KMS-11 (cell line): ENCODE results near the gene MADD.

Source experiments
- H2AFZ ChIP-seq: fragments of 200-600 bp; sonication (generic); 2 replicates; pipeline ENCODE4 v1.6.1; 2016; ENCODE audit warnings: antibody characterized with exemption, mixed run types, low read depth
- H3K27ac ChIP-seq: fragments of 200-600 bp; sonication (generic); 2 replicates; pipeline ENCODE4 v1.6.1; 2016; ENCODE audit warnings: mild to moderate bottlenecking, mixed run types
- H3K27me3 ChIP-seq: fragments of 200-600 bp; sonication (generic); 2 replicates; pipeline ENCODE4 v1.6.1; 2017; ENCODE audit warnings: mild to moderate bottlenecking, low read depth, mixed run types, moderate library complexity; ENCODE audit not compliant: insufficient read depth
- H3K36me3 ChIP-seq: fragments of 200-600 bp; sonication (generic); 2 replicates; pipeline ENCODE4 v1.6.1; 2017; ENCODE audit warnings: mild to moderate bottlenecking, mixed run types; ENCODE audit not compliant: insufficient read depth
- H3K4me1 ChIP-seq: fragments of 200-600 bp; sonication (generic); 2 replicates; pipeline ENCODE4 v1.6.1; 2016; ENCODE audit warnings: mild to moderate bottlenecking, low read depth, mixed run types; ENCODE audit not compliant: poor library complexity, severe bottlenecking
- H3K4me2 ChIP-seq: fragments of 200-600 bp; sonication (generic); 2 replicates; pipeline ENCODE4 v1.7.0; 2016; ENCODE audit warnings: mild to moderate bottlenecking, mixed run types
- H3K4me3 ChIP-seq: fragments of 200-600 bp; sonication (generic); IDR thresholded peaks from 2 replicates; pipeline ENCODE4 v1.6.1; 2017; ENCODE audit warnings: low read depth, low read length, mixed read lengths; ENCODE audit not compliant: insufficient read depth
- H3K79me2 ChIP-seq: fragments of 200-600 bp; sonication (generic); 2 replicates; pipeline ENCODE4 v1.6.1; 2016; ENCODE audit warnings: low read depth, mixed run types; ENCODE audit not compliant: insufficient read depth
- H3K9ac ChIP-seq: fragments of 200-600 bp; sonication (generic); 2 replicates; pipeline ENCODE4 v1.6.1; 2016; ENCODE audit warnings: mild to moderate bottlenecking, mixed run types
- H4K20me1 ChIP-seq: fragments of 200-600 bp; sonication (generic); 2 replicates; pipeline ENCODE4 v1.6.1; 2016; ENCODE audit warnings: mild to moderate bottlenecking, mixed run types; ENCODE audit not compliant: insufficient read depth
- TF ChIP-seq, protein P1 (sequence below): fragments of 200-600 bp; sonication (generic); conservative IDR thresholded peaks from 2 replicates; pipeline ENCODE4 v1.6.1; 2017; ENCODE audit warnings: low read depth, mild to moderate bottlenecking, antibody characterized with exemption, low read length, moderate library complexity, mixed read lengths

Gene MADD

DNA sequence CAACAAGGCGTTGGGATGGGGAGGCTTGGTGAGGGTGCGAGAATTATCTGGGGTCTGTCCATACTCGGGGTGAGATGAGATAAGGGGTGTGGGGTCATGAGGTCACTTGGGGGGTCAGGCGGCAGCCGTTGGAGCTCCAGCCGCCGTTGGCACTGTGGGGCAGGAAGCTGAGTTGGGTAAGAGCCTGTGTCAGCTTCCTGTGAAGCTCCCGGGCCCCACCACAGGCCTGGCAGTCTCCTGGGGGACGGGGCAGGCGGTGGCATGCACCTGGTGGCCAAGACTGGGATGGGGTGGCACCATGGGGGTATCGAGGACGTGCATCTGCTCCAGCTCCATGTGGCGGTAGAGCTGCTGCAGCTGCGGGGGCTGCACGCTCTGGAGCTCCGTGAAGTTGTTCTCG, 89.7 kb downstream of the MADD start:
- Histone ChIP-seq H3K27me3 (no peaks in the 10 kb centered on the region), H3K4me2 (no peak overlapping the region), H3K79me2 (no peaks in the 10 kb centered on the region), H4K20me1 (no peaks in the 10 kb centered on the region), H2AFZ (no peak overlapping the region), H3K36me3 (no peaks in the 10 kb centered on the region), H3K4me3 (no peak overlapping the region), H3K9ac (no peak overlapping the region), H3K4me1 (no peaks in the 10 kb centered on the region), H3K27ac (no peak overlapping the region)
- TF ChIP-seq, protein P1, sequence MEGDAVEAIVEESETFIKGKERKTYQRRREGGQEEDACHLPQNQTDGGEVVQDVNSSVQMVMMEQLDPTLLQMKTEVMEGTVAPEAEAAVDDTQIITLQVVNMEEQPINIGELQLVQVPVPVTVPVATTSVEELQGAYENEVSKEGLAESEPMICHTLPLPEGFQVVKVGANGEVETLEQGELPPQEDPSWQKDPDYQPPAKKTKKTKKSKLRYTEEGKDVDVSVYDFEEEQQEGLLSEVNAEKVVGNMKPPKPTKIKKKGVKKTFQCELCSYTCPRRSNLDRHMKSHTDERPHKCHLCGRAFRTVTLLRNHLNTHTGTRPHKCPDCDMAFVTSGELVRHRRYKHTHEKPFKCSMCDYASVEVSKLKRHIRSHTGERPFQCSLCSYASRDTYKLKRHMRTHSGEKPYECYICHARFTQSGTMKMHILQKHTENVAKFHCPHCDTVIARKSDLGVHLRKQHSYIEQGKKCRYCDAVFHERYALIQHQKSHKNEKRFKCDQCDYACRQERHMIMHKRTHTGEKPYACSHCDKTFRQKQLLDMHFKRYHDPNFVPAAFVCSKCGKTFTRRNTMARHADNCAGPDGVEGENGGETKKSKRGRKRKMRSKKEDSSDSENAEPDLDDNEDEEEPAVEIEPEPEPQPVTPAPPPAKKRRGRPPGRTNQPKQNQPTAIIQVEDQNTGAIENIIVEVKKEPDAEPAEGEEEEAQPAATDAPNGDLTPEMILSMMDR = no peak

DNA sequence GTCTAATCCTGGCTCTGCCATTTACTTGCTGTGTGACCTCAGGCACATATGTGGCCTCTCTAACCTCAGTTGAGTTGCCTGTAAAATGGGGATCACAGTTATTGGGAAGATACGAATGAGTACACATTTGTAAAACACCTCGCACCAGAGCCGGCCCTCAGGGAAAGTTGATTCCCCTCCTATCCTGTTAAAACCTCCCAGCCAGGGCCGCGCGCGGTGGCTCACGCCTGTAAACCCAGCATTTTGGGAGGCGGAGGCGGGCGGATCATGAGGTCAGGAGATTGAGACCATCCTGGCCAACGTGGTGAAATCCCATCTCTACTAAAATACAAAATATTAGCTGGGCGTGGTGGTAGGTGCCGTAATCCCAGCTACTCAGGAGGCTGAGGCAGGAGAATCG, 90.4 kb downstream of the MADD start:
- Histone ChIP-seq H3K27me3 (no peaks in the 10 kb centered on the region), H3K4me2 (no peak overlapping the region), H3K9ac (no peak overlapping the region), H4K20me1 (no peaks in the 10 kb centered on the region), H2AFZ (no peak overlapping the region), H3K27ac (no peak overlapping the region), H3K79me2 (no peaks in the 10 kb centered on the region), H3K36me3 (no peaks in the 10 kb centered on the region), H3K4me3 (no peak overlapping the region), H3K4me1 (no peaks in the 10 kb centered on the region)
- TF ChIP-seq, protein P1 = no peak

DNA sequence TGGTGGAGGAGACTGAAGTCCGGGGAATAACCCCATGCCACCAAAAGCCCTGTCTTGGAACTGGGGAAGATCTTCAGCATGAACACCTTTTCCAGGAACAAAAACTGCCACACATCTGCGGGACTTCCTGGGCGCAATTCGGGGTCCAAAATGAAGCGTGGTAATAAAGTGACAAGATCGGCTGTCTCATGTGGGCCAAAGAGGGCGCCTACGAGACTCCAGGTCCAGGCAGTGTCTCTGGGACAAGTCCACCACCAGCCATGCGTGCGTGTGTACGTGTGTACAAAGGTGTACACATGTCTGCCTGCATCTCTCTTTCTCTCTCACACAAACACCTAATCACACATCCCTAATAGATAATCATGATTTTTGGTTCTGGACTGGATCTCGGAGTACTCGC, 91.5 kb downstream of the MADD start:
- Histone ChIP-seq H4K20me1 (no peaks in the 10 kb centered on the region), H3K4me3 (no peak overlapping the region), H3K27ac (no peak overlapping the region), H3K36me3 (no peaks in the 10 kb centered on the region), H2AFZ (no peak overlapping the region), H3K9ac (no peak overlapping the region), H3K4me2 (no peak overlapping the region), H3K27me3 (no peaks in the 10 kb centered on the region), H3K4me1 (no peaks in the 10 kb centered on the region), H3K79me2 (no peaks in the 10 kb centered on the region)
- TF ChIP-seq, protein P1 = no peak

DNA sequence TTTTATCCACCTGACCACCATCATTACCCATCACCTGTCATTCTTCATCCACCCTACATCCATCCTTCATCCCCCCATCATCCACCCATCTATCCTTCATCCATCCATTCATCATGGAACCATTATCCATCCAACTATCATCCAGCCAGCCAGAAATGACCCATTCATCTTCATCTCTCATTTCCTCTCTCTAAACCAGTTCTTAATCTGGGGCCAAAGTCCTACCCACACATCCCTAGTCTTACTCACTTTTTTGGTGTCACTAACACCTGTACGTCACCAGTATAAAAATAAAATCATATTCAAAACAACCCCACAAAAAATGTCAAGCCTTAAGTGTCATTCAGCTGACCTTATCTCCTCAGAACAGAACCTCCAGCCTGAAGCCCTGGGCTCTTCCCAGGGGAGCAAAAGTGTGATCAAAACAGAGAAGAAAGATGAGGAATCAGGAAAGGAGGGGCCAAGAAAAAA, 96.1 kb downstream of the MADD start:
- Histone ChIP-seq H3K36me3 (no peaks in the 10 kb centered on the region), H3K27me3 (no peaks in the 10 kb centered on the region), H3K4me3 (no peak overlapping the region), H4K20me1 (no peaks in the 10 kb centered on the region), H3K9ac (no peak overlapping the region), H2AFZ (no peak overlapping the region), H3K79me2 (no peaks in the 10 kb centered on the region), H3K4me1 (no peaks in the 10 kb centered on the region), H3K4me2 (no peak overlapping the region), H3K27ac (no peak overlapping the region)
- TF ChIP-seq, protein P1 = no peak
